NCI-H510A treated with DMSO at 0.1 percent for 48 hours (cell line): ENCODE data around the gene VPS13A.
"Not testable (repeated sequence)": the region's sequence is repeated elsewhere in the genome, so short reads cannot be mapped to it uniquely, and the experiment has no call there.

Source experiments
- DNase-seq: peaks from one replicate; lab custom pipeline; 2025; lab: John Stamatoyannopoulos, UW

The VPS13A gene

DNA sequence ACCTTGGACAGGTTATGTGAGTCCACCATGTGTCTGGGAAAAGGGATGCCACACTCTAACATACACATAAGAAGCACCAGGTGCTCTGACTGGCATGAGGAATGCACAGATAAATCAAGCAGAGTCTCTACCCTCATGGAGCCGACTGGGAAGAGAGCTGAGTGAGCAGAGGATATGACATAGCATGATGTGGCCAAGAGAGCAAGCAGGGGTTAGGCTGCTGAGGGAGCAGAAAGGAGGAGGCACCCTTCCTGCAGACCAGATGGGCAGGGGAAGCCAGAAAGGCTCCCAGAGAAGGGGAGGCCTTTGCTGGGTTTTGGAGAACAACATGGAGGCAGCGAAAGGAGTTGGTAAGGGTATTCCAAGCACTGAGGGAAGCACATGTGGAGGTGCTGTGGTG lies 247.7 kb downstream of the VPS13A start:
- no peak for DNase-seq

DNA sequence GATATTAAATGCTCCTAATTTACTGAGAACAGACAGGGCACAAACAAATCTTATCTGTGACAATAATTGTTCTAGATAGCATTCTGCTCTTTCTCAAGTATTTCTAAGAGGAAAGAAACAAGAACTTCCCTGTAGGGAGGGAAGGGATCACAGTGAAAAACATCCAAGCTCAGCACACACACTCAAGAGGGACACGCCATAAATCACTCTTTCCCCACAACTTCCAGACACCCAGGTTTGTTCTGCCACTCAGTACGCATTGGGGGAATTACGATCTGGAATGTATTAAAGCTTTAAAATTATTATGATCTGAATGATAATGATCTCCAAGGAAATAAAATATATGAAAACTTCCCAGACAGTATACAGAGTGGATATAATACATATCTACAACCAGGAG lies 249.4 kb downstream of the VPS13A start:
- no peak for DNase-seq

DNA sequence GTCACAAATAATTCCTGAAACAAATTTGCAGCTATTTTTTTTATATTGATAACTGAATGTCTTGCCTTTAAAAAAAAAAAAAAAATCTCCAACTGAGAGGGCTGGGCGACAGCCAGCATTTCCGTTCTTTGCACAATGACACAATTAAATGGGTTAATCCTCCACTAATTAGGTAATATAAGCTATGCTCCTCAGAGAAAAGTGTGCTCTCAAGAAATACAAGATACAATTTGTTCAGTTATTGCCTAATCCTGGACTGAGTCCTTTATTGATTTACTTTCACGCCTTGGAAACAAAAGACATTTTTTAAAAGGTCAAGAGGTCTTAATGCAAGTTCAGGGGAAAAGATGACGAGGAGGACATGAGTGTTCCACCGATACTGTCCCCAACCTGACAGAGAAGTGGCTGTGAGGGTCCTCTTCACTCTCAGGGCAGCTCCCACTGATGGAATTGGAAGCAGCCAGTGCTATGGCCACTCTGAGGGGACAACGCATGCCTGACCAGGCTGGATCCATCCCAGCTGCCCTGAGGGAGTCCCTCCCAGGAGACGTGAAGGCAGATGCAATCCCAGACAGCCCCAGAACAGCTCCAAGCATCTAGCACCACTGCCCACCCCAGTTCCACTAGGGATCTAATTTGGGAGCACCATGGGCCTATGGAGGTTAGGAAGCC lies 250.1 kb downstream of the VPS13A start:
- DNase-seq, result no peak

DNA sequence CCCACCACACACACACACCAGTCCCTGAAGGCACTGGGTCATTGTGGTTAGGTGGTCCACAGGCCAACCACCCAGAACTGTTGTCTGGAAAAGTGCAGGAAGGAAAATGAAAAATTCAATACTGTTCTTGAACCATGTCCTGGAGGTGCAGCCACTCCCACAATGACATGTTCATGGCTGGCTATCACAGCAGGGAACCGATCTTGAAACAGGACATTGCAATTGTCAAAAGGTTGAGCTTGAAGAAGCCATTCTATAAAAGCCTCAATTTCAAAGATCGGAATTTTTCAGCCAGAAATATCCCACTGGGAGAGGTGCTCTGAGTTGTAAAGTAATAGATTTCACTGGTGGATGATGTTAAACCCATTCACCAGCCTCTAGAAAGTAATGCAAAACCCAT lies 252.6 kb downstream of the VPS13A start:
- no peak for DNase-seq

DNA sequence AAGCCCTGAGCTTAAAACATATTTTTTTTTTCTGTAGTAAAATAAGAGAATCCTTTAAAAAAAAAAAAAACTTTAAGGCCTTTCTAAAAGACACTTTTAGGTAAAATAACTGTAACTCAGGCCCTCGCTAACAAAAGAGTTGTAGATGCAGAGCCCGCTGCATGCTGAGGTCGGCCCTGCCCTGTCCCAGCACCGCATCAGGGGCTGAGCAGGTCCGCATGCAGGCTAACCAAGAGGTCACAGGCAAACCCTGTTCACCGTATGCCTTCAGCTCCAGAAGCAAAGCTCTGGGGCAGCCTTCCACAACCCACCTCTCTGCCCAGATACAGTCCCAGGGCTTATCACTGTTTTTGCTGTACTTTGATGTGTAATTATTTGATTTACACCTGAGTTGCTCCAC lies 254.7 kb downstream of the VPS13A start:
- DNase-seq, result no peak

DNA sequence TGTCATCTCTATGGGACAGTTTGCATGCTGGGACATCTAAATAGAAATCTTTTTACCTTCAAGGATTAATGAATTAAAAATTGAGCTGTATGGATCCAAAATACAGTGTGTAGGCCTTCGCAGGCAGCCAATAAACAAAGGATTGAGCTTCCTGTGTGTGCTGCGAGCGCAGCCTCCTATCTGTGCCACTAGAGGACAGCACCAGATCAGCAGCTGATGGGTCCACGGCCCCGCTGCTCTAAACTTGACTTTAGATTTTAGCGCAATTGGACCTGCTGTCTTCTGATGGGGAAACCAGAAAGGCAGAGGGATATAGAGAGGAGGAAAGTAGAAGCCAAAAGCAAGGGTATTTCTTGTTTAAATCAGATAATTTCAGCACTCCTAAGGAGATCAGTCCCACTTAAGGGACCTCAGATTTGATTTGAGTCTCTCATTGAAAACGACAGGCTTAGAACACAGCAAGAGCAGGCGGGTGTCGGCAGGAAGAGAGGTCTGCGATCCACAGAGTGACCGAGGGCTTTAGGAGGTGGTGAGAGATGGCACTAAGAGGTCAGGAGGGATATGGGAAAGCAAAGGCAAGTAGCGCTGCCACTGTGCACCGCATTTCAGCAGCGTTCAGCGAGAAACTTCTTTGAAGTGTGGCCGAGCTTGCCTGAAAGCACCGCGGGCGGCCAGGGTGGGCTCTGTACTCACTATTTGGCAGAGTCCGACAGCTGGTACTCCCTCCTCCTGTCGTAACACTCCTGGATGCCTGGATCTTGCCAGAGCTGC lies 256.5 kb downstream of the VPS13A start:
- peak; percentile 55 for DNase-seq

DNA sequence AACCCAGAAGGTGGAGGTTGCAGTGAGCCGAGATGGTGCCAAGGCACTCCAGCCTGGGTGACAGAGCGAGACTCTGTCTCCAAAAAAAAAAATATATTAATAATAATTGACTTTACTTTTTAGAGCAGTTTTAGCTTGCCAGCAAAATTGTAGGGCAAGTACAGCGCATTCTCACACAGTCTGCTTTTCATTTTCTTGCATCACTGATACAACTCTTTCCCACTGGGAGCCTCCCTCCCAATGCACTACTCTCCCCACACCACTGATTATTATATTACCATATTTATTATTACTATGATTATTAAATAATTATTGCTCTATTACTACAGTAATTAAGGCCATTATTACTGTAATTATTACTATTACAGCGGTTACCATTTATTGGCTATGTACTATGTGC lies 257.9 kb downstream of the VPS13A start:
- DNase-seq, result no peak

DNA sequence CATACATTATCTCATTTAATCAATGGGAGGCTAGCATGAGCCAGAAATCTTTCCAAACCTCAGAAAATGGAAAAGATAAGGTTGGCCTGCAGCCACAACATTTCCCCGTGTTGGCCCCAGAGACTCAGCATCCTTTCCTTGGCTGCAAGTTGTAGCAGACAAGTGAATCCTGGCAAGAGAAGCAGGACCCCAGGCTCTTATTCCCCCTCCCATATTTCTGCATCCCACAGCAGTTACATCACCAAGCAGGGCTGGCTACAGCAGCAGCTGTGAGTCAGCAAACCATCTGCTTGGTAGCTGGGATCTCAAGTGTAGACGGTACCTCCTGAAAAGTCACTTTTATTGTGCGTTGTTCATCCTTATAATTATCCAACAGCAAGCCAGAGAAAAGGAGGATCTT lies 258.4 kb downstream of the VPS13A start:
- DNase-seq, result no peak

DNA sequence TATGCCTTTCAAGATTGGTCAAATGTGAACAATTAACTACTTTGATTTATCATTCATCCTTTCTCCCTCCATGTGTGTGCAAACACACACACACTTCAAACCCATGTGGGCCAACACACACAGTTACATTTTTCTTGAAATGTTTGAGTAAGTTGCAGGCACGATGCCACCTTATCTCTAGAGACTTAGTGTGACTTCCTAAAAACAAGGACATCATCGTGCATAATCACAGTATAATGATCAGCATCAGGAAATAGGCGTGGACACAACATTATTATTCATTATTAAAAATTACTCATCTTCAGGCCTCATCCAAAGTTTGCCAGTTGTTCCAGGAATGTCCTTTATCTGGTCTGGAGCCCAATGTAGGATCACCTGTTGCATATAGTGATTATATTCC lies 261.3 kb downstream of the VPS13A start:
- DNase-seq, result no peak

DNA sequence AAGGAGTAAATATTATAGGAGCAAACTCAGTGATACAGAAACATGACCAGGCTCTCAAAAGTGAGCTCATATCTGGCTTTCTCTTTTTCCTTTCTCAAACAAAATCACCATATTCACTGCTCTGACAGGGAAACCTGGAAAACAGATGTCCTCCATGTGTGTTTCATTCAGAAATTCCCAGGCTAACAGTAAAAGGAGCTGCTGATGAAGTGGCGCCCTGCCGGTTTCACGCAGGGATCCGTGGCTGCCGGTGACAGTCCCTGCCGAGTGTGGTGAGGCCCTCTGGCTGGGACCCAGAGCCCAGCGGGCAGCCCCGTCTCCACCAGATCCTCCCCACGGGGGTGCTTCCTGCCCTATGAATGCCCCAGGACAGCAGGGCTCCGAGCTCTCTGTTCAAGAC lies 262.7 kb downstream of the VPS13A start:
- no peak for DNase-seq

DNA sequence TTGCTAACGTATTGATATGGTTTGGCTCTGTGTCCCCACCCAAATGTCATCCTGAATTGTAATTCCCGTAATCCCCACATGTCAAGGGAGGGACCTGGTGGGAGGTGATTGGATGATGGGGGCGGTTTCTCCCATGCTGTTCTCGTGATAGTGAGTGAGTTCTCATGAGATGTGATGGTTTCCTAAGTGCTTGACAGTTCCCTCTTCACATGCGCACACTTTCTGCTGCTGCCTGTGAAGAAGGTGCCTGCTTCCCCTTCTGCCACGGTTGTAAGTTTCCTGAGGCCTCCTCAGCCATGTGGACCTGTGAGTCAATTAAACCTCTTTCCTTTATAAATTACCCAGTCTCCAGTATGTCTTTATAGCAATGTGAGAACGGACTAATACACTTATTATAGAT lies 263.8 kb downstream of the VPS13A start:
- DNase-seq, result not testable (repeated sequence)

DNA sequence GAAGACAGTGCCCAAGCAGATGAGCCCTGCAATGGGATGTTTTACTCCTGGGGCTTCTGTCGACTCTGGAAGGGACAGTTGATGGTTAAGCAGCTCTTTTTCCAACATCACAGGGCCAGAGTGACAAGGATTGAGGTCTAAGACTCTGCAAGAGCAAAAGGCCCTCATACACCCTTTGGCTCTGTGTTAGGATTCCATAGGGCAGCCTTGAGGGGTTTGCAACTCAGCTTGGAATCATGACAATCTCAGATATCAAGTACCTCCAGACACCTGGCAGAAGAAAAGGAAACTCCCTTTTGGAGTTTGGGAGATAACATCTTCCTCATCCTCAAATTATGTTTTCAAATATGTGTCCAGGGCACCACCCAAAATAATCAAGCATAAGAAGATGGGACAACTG lies 265.1 kb downstream of the VPS13A start:
- DNase-seq, result no peak

DNA sequence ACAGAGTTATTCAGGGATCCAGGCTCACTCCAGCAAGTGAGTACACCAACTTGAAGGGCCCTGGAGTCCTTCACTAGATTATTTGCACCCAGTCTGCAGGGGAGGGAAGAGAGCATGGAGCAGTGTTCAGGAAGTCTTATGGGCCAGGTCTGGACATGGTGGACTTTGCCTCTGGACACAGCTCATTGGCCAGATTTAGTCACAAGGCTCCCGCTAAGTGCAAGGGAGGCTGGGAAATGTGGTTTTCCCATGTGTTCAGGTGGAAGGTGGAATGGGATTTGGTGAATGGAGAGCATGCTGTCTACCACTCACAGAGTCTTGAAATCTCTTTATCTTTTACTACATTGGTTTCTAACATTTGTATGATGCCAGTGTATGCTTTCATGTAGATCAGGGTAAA lies 270.3 kb downstream of the VPS13A start:
- DNase-seq, result no peak

DNA sequence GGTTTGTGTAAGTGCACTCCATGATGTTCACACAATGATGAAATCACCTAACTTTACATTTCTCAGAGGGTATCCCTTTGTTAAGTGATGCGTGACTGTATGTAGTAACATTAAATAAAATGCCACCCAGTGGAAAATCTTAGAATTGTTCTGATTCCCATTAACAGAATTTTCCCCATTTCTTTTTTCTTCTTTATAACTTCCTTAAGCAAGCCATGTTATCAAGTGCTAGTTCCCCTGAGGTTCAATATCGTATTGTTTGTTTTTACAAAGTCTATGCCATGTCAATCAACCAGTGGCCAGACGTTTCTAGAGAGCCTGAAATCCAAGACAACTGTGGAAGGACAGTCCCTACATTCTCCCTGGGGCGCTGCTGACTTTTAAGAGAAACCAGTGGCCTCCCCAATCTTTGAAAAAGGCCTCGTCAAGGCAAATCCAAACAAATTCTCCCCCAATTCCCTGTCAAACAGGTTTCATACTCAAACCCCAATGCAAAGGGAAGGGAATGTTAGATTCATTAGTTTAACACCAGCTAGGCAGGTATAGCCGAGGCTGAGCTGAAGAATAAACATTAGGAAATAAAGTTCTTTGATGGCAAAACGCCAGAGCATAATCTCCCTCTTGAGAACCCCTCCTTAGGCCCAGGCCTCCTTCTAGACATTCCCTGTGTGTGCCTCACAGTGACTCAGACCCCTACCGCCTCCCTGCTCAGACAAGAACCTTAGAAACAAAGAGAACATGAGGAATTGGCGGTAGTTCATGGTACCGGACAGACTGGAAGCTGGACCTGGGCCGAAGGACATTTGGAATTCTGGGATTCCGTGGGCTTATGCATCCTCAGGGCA lies 272.1 kb downstream of the VPS13A start:
- DNase-seq, result no peak

DNA sequence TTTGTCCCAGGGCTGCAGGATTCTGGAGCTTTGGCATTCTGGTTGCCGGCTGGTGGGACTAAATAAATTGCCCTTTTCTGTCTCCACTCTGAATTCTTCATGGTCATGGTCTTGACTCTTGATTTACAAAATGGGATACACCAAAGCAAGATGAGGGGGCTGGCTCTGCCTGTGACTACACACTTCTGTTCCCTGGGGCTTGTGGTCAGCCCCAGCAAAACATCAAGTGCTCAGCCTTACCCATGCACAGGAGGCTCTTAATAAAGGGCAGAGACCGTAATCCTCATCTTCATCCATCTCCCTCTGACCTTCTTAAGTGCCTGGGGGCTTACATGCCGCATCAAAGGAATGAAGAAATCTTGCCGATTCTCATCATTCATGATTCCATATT lies 272.7 kb downstream of the VPS13A start:
- DNase-seq, result no peak

DNA sequence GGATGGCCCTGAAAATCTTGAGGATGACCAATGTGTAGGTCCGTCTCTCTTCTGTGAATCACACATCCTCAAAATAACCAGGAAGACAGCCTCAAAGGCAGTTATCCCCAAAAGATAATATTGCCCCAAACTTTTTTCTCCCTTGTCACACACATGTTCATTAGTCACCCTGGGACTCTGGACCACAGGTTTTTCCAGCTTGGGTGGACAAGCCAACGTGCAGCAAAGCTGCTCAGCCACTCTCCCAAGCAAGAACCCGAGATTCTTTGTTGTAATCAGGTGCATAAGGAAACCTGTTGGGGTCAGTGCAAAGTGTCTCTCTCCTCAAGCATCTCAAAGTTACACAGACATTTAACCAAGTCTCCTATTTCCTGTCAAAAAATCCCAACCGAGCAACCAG lies 274.2 kb downstream of the VPS13A start:
- no peak for DNase-seq

DNA sequence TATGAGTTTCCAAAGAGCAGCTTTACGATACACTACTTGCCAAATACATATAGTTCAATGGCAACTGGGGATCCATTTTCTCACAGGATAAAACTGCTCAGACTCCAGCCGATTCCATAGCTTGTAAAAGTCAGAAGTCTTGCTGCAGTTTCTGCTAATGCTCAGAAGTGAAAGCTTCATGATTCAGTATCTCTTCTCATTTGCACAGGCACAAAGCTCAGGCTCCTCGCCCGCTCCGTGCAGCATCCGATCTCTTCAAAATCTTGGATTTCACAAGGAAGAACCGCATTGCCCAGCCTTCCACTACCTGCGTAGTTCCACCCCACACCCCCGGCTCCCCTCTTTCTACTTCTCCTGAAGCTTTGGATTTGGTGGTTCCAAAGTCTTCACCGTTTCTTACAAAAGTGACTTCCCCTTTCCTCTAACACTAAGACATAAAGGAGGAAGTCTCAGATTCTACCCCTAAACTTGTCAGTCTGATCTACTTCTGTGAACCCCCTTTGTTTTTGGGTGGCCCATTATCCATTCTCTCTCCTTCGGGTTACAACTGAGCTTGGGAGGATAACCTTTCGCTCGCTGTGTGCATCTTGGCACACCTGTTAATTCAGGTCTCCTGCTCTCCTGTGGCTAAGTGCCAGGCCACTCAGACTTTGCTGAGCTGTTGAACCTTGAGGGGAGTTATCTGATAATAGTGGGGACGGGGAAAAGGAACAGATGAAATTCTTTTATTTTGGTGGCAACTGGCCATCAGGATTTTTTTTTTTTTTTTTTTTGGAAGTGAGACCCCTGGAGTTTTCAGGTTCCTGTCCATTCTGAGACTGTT lies 276.7 kb downstream of the VPS13A start:
- no peak for DNase-seq

DNA sequence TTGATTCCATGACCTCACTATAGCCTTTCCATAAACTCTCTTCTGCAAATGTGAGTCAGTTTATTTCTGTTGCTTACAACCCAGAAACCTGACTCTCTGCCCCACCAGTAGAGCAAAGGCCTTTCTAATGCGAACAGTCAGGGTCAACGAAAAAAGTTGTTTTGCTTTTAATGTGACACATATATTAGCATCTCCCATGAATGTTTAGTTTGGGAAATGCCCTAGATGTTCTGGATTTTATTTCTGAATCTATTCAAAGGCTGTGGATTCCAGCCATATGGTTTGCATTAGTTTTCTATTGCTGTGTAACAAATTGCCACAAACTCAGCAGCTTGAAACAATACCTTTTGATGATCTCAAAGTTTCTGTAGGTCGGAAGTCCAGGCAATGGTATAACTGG lies 277.3 kb downstream of the VPS13A start:
- DNase-seq, result no peak

DNA sequence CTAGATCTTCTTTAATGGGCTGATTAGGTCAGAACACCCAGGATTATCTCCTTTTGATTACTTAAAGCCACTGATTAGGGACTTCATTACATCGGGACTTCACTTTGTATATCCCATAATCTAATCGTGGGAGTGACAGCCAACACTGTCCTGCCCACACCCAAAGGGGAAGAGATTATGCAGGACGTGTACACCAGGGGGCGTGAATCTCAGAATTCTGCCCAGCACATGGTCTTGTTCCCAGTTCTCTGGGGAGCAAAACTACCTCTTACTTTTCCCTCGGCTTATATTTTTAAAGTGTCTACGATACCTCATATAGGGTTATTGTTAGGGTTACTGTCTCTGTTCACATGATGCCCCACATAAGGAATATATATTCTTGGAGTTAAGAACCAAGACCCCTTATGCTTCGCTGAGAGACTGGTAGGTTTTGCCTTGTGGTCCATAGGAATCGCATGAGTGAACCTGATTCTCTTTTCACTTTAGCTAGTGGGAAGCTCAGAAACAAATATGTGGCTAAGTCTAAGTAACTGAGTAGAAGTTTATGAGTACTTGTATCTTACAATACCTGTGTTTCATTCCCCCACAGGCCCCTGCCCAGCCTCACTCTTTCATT lies 278.1 kb downstream of the VPS13A start:
- peak; percentile 20 for DNase-seq

DNA sequence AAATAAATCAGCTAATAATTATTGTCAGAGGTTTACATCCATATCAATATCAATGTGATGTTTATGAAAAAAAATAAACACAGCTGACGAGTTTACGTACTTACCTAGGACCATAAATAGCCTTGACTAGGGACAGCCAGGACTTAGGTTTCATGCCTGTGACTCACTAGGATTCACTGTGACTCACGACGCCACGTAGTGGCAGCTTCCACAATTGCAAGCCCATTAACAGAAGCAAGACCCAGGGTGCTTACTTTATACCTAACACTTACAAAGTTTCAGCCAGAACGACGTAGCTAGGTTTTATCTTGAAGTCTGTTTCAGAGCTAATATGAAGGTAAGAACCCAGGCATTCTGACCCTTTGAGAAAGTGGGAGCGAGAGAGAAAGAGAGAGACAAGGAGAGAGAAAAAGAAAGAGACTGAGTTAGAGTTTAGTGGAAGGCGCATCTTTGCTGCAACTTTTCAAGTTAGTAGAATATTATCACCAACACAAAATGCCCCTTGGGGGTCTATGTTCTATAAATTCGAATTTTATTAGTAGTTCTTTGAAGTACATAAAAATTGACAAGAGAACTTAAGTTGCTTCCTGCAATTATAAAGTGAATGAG lies 279.6 kb downstream of the VPS13A start:
- peak; percentile 72 for DNase-seq

DNA sequence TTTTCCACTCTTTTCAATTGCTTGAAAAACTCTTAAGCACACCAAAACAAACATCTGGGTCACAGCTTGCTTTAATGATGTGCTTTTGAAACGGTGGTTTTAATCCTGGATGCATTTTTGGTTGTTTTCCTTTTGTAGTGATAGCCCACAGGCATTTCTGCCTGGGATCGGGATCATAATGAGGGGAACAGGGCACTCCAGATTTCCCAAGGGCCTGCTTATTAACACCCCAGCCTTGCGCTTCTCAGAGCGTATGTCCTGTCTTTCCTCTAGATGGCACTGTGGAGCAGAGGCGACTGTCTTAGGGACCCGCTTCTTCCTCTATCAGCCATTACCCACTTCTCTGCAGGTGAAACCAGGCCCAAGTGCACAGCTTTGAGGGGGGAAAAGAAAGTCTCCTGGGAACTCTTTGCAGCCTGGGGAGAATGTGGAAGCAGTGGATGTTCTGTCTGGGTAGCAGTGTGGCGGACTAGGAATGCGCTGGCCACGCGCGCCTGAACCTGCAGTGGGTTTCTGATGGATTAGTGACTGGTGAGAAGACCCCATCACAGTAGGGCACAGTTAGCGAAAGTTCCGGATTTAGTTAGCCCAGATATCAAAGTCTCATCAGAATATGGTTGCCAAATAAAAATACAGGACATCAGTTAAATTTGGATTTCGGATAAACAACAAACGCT lies 280.7 kb downstream of the VPS13A start:
- DNase-seq, result peak; percentile 60
